NCI-H2029 treated with DMSO at 0.1 percent for 48 hours (cell line): ENCODE results near the gene PTGFRN.

Experiments
- DNase-seq: peaks from one replicate; lab custom pipeline; 2025; lab: John Stamatoyannopoulos, UW

The PTGFRN gene

DNA sequence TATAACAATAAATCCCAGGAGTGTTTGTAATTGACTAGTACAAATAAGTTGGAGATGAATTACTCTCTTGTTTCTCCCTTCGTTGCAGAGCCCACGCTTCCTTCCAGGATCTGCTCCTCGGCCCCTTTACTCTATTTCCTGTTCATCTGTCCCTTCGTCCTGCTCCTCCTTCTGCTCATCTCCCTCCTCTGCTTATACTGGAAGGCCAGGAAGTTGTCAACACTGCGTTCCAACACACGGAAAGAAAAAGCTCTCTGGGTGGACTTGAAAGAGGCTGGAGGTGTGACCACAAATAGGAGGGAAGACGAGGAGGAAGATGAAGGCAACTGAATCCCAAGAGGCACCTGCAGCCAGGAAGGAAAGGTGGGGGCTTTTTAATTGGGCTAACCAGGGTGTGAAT is 124.1 kb downstream of the PTGFRN start:
- DNase-seq = no peak

DNA sequence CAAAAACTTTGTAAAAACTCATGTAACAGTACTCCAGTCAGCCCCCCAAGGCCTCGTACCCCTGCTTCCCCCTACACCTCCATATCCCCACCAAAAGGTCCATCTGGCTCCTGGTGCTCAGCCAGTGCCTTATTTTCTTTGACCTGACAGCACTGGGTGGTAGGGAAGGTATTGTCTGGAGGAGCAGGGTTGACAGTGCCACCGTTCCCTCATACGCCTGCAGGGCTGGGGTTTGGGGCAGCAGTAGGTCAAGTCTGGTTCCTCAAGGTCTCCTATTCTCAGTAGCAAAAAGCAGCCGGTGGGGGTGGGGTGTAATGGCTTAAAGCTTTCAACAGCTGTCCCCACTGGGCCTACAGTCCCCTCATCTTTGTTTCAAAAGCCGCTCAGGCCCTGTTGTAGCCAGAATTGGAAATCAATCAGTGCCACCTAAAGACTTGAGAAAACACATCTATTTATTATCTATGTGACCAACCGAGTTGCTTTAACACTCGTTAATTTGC is 125.1 kb downstream of the PTGFRN start:
- no peak for DNase-seq

DNA sequence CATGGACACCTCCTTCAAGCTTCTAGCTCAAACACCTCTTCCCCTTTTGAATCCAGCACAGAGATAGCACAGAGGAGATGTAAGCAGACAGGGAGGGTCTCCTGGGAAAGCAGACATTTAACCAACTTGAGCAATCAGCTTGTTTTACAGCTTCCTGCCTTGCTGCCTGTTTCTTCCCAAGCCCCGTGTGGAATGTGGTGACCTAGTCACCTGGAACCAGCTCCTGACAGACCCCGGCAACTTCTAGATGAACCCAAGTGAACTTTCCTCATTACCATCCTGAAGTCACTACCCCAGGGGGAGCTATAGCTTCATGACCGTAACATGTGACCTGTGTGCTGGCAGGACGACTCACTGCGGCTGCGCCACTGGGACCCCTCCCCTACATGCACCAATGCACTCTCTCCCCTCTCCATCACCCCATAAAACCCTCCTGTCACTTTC is 126.3 kb downstream of the PTGFRN start:
- no peak for DNase-seq

DNA sequence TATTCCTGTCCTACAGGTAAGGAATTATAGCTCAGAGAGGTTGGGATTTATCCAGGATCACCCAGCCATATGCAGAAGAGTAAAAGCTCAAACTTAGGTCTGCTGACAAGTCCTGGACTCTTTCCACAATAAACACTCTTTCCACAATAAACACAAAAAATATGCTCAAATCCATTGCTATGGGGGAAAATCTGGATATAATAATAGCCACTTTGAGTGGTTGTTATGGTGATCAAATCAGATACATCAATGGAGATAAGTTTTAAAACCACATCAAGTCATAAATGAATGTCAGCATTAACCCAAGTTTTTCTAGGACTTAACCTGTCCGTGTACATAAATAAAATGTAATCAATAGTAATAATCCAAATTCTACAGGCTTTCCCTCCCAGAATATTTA is 128.1 kb downstream of the PTGFRN start:
- DNase-seq = no peak

DNA sequence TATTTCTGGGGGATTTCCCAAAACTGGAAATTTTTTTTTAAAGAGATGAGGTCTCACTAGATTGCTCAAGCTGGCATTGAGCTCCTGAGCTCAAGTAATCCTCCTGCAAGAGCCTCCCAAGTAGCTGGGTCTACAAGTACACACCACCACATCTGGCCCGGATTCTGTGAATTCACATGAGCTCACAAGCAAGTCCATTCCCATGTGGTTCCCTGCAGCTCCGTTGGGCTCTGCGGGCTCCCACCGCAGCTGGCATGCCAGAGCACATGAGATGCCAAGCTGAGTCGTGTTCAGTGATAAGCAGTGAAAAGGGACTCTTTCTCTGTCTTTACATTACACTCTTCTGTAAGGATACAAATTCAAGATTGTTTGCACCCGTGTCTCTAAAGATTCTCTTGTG is 128.5 kb downstream of the PTGFRN start:
- DNase-seq = no peak
